Measurements from ENCODE around the gene FAM184B. TPM values are rescaled to one million over a fixed set of nuclear protein-coding genes. Genes with fewer than 3 reads are reported as not detected.
A peak's percentile ranks its signal among the peaks of the same experiment; 100 is the strongest.

FAM184B gene
- polyA plus RNA-seq, 4 donors: 0.03 to 0.04 TPM; not detected in 2

- Histone ChIP-seq H3K4me3 (ENCODE audit: low read depth in 1 of 3, low read length in 3 of 3) (no peak overlapping the region), H3K27me3 (ENCODE audit: control insufficient read depth in 3 of 3, insufficient read depth in 3 of 3, low read length in 3 of 3) (no peaks in the 10 kb centered on the region), H3K36me3 (ENCODE audit: control insufficient read depth in 3 of 3, insufficient read depth in 2 of 3, low read depth in 1 of 3, low read length in 3 of 3) (peaks cover 12 to 64% (median 38%) of the 10 kb centered on the region in 3 donors), H3K27ac (ENCODE audit: low read depth in 1 of 3, low read length in 2 of 3) (no peak overlapping the region), H3K4me1 (ENCODE audit: control insufficient read depth in 3 of 3, insufficient read depth in 2 of 3, low read depth in 1 of 3, low read length in 2 of 3) (no peaks in the 10 kb centered on the region), H3K9me3 (ENCODE audit: control insufficient read depth in 2 of 2, insufficient read depth in 1 of 2, low read depth in 1 of 2, low read length in 1 of 2) (no peaks in the 10 kb centered on the region)
- FAIRE-seq (no peak), DNase-seq (no peak)
- WGBS, 3 donors: 89 to 93% (median 89%) methylated on average over 7 of the region's 7 CpGs
These were observed 157.9 kb downstream of the FAM184B start for GRCh38 chr4:17623451-17624001.

GRCh38 chr4:17619416-17620105, 161.9 kb downstream of the FAM184B start:
- H3K36me3 ChIP-seq (ENCODE audit: control insufficient read depth in 3 of 3, insufficient read depth in 2 of 3, low read depth in 1 of 3, low read length in 3 of 3): peaks cover 7 to 52% (median 19%) of the 10 kb centered on the region in 3 donors
- peaks cover 0 to 6% (median 0%) of the 10 kb centered on the region in 3 donors for H3K4me1 ChIP-seq (ENCODE audit: control insufficient read depth in 3 of 3, insufficient read depth in 2 of 3, low read depth in 1 of 3, low read length in 2 of 3)
- DNase-seq (no peak), FAIRE-seq (no peak)
- H3K4me3 ChIP-seq (ENCODE audit: low read depth in 1 of 3, low read length in 3 of 3): no peak overlapping the region
- 76 to 82% (median 77%) methylated on average over 7 of the region's 7 CpGs for WGBS, 3 donors
- H3K27ac ChIP-seq (ENCODE audit: low read depth in 1 of 3, low read length in 2 of 3): no peak overlapping the region
- no peaks in the 10 kb centered on the region for H3K27me3 ChIP-seq (ENCODE audit: control insufficient read depth in 3 of 3, insufficient read depth in 3 of 3, low read length in 3 of 3)
- H3K9me3 ChIP-seq (ENCODE audit: control insufficient read depth in 2 of 2, insufficient read depth in 1 of 2, low read depth in 1 of 2, low read length in 1 of 2): no peaks in the 10 kb centered on the region

- H3K4me1 ChIP-seq (ENCODE audit: control insufficient read depth in 3 of 3, insufficient read depth in 2 of 3, low read depth in 1 of 3, low read length in 2 of 3): peaks cover 0 to 6% (median 0%) of the 10 kb centered on the region in 3 donors
- H3K27me3 ChIP-seq (ENCODE audit: control insufficient read depth in 3 of 3, insufficient read depth in 3 of 3, low read length in 3 of 3): no peaks in the 10 kb centered on the region
- peaks cover 4 to 51% (median 19%) of the 10 kb centered on the region in 3 donors for H3K36me3 ChIP-seq (ENCODE audit: control insufficient read depth in 3 of 3, insufficient read depth in 2 of 3, low read depth in 1 of 3, low read length in 3 of 3)
These were observed 162.5 kb downstream of the FAM184B start for GRCh38 chr4:17618926-17619325.

GRCh38 chr4:17616283-17616682, 165.1 kb downstream of the FAM184B start:
- Histone ChIP-seq H3K4me3 (ENCODE audit: low read depth in 1 of 3, low read length in 3 of 3) (no peak overlapping the region), H3K9me3 (ENCODE audit: control insufficient read depth in 2 of 2, insufficient read depth in 1 of 2, low read depth in 1 of 2, low read length in 1 of 2) (no peaks in the 10 kb centered on the region), H3K27ac (ENCODE audit: low read depth in 1 of 3, low read length in 2 of 3) (no peak overlapping the region), H3K4me1 (ENCODE audit: control insufficient read depth in 3 of 3, insufficient read depth in 2 of 3, low read depth in 1 of 3, low read length in 2 of 3) (peaks cover 0 to 6% (median 0%) of the 10 kb centered on the region in 3 donors), H3K27me3 (ENCODE audit: control insufficient read depth in 3 of 3, insufficient read depth in 3 of 3, low read length in 3 of 3) (no peaks in the 10 kb centered on the region), H3K36me3 (ENCODE audit: control insufficient read depth in 3 of 3, insufficient read depth in 2 of 3, low read depth in 1 of 3, low read length in 3 of 3) (peaks cover 4 to 37% (median 8%) of the 10 kb centered on the region in 3 donors)
- 51 to 57% (median 57%) methylated on average over 5 of the region's 5 CpGs for WGBS, 3 donors
- FAIRE-seq (no peak), DNase-seq (no peak)

More at GRCh38 chr4:17618926-17619325, 162.5 kb downstream of the FAM184B start:
- H3K9me3 ChIP-seq (ENCODE audit: control insufficient read depth in 2 of 2, insufficient read depth in 1 of 2, low read depth in 1 of 2, low read length in 1 of 2): no peaks in the 10 kb centered on the region
- FAIRE-seq (no peak), DNase-seq (no peak)
- WGBS, 3 donors: 30 to 57% (median 44%) methylated on average over 1 of the region's 1 CpG
- H3K4me3 ChIP-seq (ENCODE audit: low read depth in 1 of 3, low read length in 3 of 3): no peak overlapping the region
- no peak overlapping the region for H3K27ac ChIP-seq (ENCODE audit: low read depth in 1 of 3, low read length in 2 of 3)

- FAIRE-seq: no peak
- peak; percentile 97 to 98 for DNase-seq
- Histone ChIP-seq H3K36me3 (ENCODE audit: control insufficient read depth in 3 of 3, insufficient read depth in 2 of 3, low read depth in 1 of 3, low read length in 3 of 3) (peaks cover 0 to 28% (median 0%) of the 10 kb centered on the region in 3 donors), H3K27ac (ENCODE audit: low read depth in 1 of 3, low read length in 2 of 3) (peak within 1 kb of the TSS; percentile 55 to 85 (median 84)), H3K4me3 (ENCODE audit: low read depth in 1 of 3, low read length in 3 of 3) (peak within 1 kb of the TSS; percentile 62 to 92 (median 74)), H3K4me1 (ENCODE audit: control insufficient read depth in 3 of 3, insufficient read depth in 2 of 3, low read depth in 1 of 3, low read length in 2 of 3) (peaks cover 0 to 6% (median 0%) of the 10 kb centered on the region in 3 donors), H3K9me3 (ENCODE audit: control insufficient read depth in 2 of 2, insufficient read depth in 1 of 2, low read depth in 1 of 2, low read length in 1 of 2) (no peaks in the 10 kb centered on the region), H3K27me3 (ENCODE audit: control insufficient read depth in 3 of 3, insufficient read depth in 3 of 3, low read length in 3 of 3) (no peaks in the 10 kb centered on the region)
- 0% methylated on average over 46 of the region's 46 CpGs for WGBS, 3 donors
These were observed 166.8 kb downstream of the FAM184B start, which contains the start of gene MED28 for GRCh38 chr4:17614416-17615299. Gene MED28 (plus strand): TSS chr4:17614641. CDS start chr4:17614655, 14 bp downstream.

- H3K4me3 ChIP-seq (ENCODE audit: low read depth in 1 of 3, low read length in 3 of 3): peak overlapping the region; percentile 62 to 92 (median 74)
- H3K4me1 ChIP-seq (ENCODE audit: control insufficient read depth in 3 of 3, insufficient read depth in 2 of 3, low read depth in 1 of 3, low read length in 2 of 3): peaks cover 0 to 6% (median 0%) of the 10 kb centered on the region in 3 donors
- 0 to 2% (median 1%) methylated on average over 23 of the region's 23 CpGs for WGBS, 3 donors
- no peaks in the 10 kb centered on the region for H3K27me3 ChIP-seq (ENCODE audit: control insufficient read depth in 3 of 3, insufficient read depth in 3 of 3, low read length in 3 of 3)
- H3K36me3 ChIP-seq (ENCODE audit: control insufficient read depth in 3 of 3, insufficient read depth in 2 of 3, low read depth in 1 of 3, low read length in 3 of 3): peaks cover 0 to 23% (median 0%) of the 10 kb centered on the region in 3 donors
- no peak for FAIRE-seq
- H3K9me3 ChIP-seq (ENCODE audit: control insufficient read depth in 2 of 2, insufficient read depth in 1 of 2, low read depth in 1 of 2, low read length in 1 of 2): no peaks in the 10 kb centered on the region
- peak overlapping the region; percentile 55 to 85 (median 84) for H3K27ac ChIP-seq (ENCODE audit: low read depth in 1 of 3, low read length in 2 of 3)
- DNase-seq: no peak
These were observed 167.5 kb downstream of the FAM184B start for GRCh38 chr4:17613761-17614415.

GRCh38 chr4:17605236-17605635, 176.2 kb downstream of the FAM184B start:
- Histone ChIP-seq H3K9me3 (ENCODE audit: control insufficient read depth in 2 of 2, insufficient read depth in 1 of 2, low read depth in 1 of 2, low read length in 1 of 2) (no peaks in the 10 kb centered on the region), H3K27me3 (ENCODE audit: control insufficient read depth in 3 of 3, insufficient read depth in 3 of 3, low read length in 3 of 3) (no peaks in the 10 kb centered on the region), H3K4me1 (ENCODE audit: control insufficient read depth in 3 of 3, insufficient read depth in 2 of 3, low read depth in 1 of 3, low read length in 2 of 3) (no peaks in the 10 kb centered on the region), H3K36me3 (ENCODE audit: control insufficient read depth in 3 of 3, insufficient read depth in 2 of 3, low read depth in 1 of 3, low read length in 3 of 3) (peaks cover 6 to 32% (median 28%) of the 10 kb centered on the region in 3 donors), H3K4me3 (ENCODE audit: low read depth in 1 of 3, low read length in 3 of 3) (no peak overlapping the region), H3K27ac (ENCODE audit: low read depth in 1 of 3, low read length in 2 of 3) (no peak overlapping the region)
- DNase-seq (no peak), FAIRE-seq (no peak)
- WGBS, 3 donors: 75 to 88% (median 84%) methylated on average over 3 of the region's 3 CpGs

GRCh38 chr4:17599826-17600225, 181.6 kb downstream of the FAM184B start:
- Histone ChIP-seq H3K27me3 (ENCODE audit: control insufficient read depth in 3 of 3, insufficient read depth in 3 of 3, low read length in 3 of 3) (no peaks in the 10 kb centered on the region), H3K36me3 (ENCODE audit: control insufficient read depth in 3 of 3, insufficient read depth in 2 of 3, low read depth in 1 of 3, low read length in 3 of 3) (peaks cover 22 to 45% (median 33%) of the 10 kb centered on the region in 3 donors), H3K4me3 (ENCODE audit: low read depth in 1 of 3, low read length in 3 of 3) (no peak overlapping the region), H3K9me3 (ENCODE audit: control insufficient read depth in 2 of 2, insufficient read depth in 1 of 2, low read depth in 1 of 2, low read length in 1 of 2) (no peaks in the 10 kb centered on the region), H3K27ac (ENCODE audit: low read depth in 1 of 3, low read length in 2 of 3) (no peak overlapping the region), H3K4me1 (ENCODE audit: control insufficient read depth in 3 of 3, insufficient read depth in 2 of 3, low read depth in 1 of 3, low read length in 2 of 3) (no peaks in the 10 kb centered on the region)
- FAIRE-seq (no peak), DNase-seq (no peak)
- WGBS, 3 donors: 60 to 100% (median 92%) methylated on average over 1 of the region's 1 CpG

All from small intestine (tissue), 7 donors.